Measurements from ENCODE around the gene CALHM2. TPM values are rescaled to one million over a fixed set of nuclear protein-coding genes. Genes with fewer than 3 reads are reported as not detected.

CALHM2 gene
- total and polyA plus RNA-seq, 2 experiments from 2014 or later: 3.2 to 7.9 TPM

DNA sequence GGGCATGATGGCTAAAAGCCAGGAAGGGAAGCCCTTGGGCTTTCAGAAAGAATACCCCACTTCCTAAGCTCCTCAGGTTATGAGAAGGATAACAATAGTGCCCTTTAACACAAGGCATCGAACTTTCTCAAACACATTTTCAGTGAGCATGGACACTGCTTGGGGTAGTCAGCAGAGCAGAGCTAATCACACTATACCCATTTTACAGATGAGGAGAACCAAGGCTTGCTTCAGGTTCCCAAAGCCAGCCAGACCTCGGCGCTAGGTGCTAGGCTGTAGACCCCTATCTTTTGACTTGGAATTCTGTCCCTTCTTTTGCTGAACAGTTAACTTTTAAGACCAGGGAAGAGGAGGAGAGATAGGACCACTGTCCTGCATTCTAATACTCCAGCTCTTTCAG lies 43.2 kb upstream of the CALHM2 start:
- Histone ChIP-seq H3K9me2 (replicated peaks; ENCODE audit: insufficient read depth) (no peaks in the 10 kb centered on the region), H4K20me1 (ENCODE audit: insufficient read depth, poor library complexity, severe bottlenecking) (no peaks in the 10 kb centered on the region), H3K36me3 (replicated peaks; ENCODE audit: insufficient read depth, low read depth) (no peaks in the 10 kb centered on the region), H3K4me1 (ENCODE audit: insufficient read depth) (peaks cover 21% of the 10 kb centered on the region), H3K4me2 (no peak overlapping the region), H2AFZ (no peak overlapping the region), H3K27me3 (peaks cover 30% of the 10 kb centered on the region), H3K9me3 (ENCODE audit: low read depth) (no peaks in the 10 kb centered on the region), H3K27ac (no peak overlapping the region), H3K79me2 (no peaks in the 10 kb centered on the region), H3K4me3 (no peak overlapping the region)
- TF ChIP-seq EZH2phosphoT487 (IDR thresholded peaks at IDR 0.05; ENCODE audit: low read depth, severe bottlenecking, unreplicated experiment) (no peak), EZH2 (IDR thresholded peaks at IDR 0.05; ENCODE audit: borderline replicate concordance) (no peak)
- TF ChIP-seq, protein P1, sequence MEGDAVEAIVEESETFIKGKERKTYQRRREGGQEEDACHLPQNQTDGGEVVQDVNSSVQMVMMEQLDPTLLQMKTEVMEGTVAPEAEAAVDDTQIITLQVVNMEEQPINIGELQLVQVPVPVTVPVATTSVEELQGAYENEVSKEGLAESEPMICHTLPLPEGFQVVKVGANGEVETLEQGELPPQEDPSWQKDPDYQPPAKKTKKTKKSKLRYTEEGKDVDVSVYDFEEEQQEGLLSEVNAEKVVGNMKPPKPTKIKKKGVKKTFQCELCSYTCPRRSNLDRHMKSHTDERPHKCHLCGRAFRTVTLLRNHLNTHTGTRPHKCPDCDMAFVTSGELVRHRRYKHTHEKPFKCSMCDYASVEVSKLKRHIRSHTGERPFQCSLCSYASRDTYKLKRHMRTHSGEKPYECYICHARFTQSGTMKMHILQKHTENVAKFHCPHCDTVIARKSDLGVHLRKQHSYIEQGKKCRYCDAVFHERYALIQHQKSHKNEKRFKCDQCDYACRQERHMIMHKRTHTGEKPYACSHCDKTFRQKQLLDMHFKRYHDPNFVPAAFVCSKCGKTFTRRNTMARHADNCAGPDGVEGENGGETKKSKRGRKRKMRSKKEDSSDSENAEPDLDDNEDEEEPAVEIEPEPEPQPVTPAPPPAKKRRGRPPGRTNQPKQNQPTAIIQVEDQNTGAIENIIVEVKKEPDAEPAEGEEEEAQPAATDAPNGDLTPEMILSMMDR (IDR thresholded peaks at IDR 0.05; ENCODE audit: poor library complexity): no peak
- 97% methylated on average over 3 of the region's 3 CpGs for WGBS (ENCODE audit: low lambda C conversion rate, missing lambda C conversion rate)
- no peak for DNase-seq (ENCODE audit: low spot score)

DNA sequence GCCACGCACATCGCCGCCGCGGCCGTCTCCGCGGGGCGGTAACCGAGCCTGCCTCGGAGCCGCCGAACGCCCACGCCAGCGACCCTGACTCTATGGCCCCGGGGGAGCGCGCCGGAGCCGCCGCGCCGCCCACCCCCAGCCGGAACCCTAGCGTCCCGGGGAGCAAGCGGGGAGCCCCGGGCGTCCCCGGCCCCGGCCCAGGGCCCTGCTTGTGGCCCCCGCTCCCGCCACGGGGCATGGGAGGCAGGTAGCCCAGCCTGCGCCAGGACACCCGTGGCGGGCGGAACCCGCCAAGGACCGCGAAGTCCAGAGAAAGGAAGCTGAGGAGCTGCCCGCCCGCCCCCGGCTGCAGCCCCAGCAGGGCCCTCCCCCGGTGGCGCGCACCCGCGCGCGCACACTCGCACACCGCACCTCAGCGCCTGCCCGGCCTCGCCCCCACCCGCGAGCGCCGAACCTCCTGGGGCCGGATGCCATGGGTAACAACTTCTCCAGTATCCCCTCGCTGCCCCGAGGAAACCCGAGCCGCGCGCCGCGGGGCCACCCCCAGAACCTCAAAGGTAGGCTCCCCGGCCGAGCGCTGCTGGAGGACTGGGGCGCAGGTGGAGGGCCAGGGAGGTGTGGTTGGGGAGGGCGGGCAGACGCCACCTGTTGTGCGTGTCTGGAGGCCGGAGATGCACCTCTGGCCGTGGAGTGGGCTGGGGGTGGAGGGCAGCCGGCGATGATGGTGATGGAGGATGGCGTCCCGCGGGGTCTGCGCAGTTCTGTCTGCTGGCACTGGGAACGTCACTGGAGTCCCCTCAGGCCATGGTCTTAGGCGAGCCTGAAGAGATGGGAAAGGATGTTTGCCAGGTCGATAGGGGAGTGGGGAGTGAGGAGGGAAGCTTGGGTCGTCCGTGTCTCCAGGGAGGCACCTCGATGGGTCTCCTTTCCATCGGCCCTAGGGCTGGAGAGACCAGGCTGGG lies 42.0 kb upstream of the CALHM2 start:
- DNase-seq (ENCODE audit: low spot score): peak; percentile 41
- peak overlapping the region; percentile 71 for H2AFZ ChIP-seq
- H3K27me3 ChIP-seq: peaks cover 30% of the 10 kb centered on the region
- H3K27ac ChIP-seq: no peak overlapping the region
- peak overlapping the region; percentile 83 for H3K4me3 ChIP-seq
- no peaks in the 10 kb centered on the region for H4K20me1 ChIP-seq (ENCODE audit: insufficient read depth, poor library complexity, severe bottlenecking)
- peaks cover 21% of the 10 kb centered on the region for H3K4me1 ChIP-seq (ENCODE audit: insufficient read depth)
- WGBS (ENCODE audit: low lambda C conversion rate, missing lambda C conversion rate): 4% methylated on average over 27 of the region's 92 CpGs
- H3K4me2 ChIP-seq: peak overlapping the region; percentile 99
- TF ChIP-seq EZH2 (IDR thresholded peaks at IDR 0.05; ENCODE audit: borderline replicate concordance) (no peak), EZH2phosphoT487 (IDR thresholded peaks at IDR 0.05; ENCODE audit: low read depth, severe bottlenecking, unreplicated experiment) (no peak)
- TF ChIP-seq, protein P1 (IDR thresholded peaks at IDR 0.05; ENCODE audit: poor library complexity): no peak
- H3K79me2 ChIP-seq: no peaks in the 10 kb centered on the region
- no peaks in the 10 kb centered on the region for H3K36me3 ChIP-seq (replicated peaks; ENCODE audit: insufficient read depth, low read depth)
- no peaks in the 10 kb centered on the region for H3K9me2 ChIP-seq (replicated peaks; ENCODE audit: insufficient read depth)
- no peaks in the 10 kb centered on the region for H3K9me3 ChIP-seq (ENCODE audit: low read depth)

DNA sequence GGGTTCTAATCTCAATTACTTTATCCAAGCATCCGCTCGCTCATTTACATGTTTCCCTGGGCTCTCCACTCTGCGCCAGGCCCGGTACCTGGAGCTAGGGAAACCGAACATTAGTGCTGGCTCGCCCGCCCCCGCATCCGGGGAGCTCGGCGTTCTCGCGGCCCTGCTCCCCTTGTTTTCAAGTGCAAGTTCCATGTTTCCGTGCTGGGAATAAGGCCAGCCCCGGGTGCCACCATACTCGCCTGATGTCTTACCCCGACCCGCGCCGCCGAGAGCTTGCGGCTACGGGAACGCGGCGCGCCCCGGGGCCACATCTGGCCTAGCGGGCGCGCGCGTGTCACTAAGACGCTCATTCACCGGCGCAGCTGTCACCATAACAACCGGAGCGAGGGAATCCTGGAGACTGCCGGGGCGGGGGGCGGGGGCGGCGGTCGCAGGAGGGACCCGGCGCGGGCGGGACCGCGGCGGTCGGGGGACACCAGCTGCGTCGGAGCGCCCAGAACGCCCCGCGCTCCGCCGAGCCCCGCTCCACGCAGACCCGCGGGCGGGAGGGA lies 41.3 kb upstream of the CALHM2 start, which contains the start of gene NEURL1:
Gene NEURL1 (plus strand): TSS at position 344 of the 554 bp plus-strand sequence. CDS start 683 bp downstream, outside the sequence.
- TF ChIP-seq EZH2phosphoT487 (IDR thresholded peaks at IDR 0.05; ENCODE audit: low read depth, severe bottlenecking, unreplicated experiment): no peak
- TF ChIP-seq EZH2 (IDR thresholded peaks at IDR 0.05; ENCODE audit: borderline replicate concordance): no peak
- TF ChIP-seq, protein P1 (IDR thresholded peaks at IDR 0.05; ENCODE audit: poor library complexity): no peak
- H2AFZ ChIP-seq: peak within 1 kb of the TSS; percentile 71
- no peaks in the 10 kb centered on the region for H3K9me3 ChIP-seq (ENCODE audit: low read depth)
- H3K9me2 ChIP-seq (replicated peaks; ENCODE audit: insufficient read depth): no peaks in the 10 kb centered on the region
- H3K27ac ChIP-seq: peak within 1 kb of the TSS; percentile 58
- WGBS (ENCODE audit: low lambda C conversion rate, missing lambda C conversion rate): 7% methylated on average over 38 of the region's 65 CpGs
- H3K36me3 ChIP-seq (replicated peaks; ENCODE audit: insufficient read depth, low read depth): no peaks in the 10 kb centered on the region
- peak within 1 kb of the TSS; percentile 99 for H3K4me2 ChIP-seq
- H3K79me2 ChIP-seq: no peaks in the 10 kb centered on the region
- peak; percentile 61 for DNase-seq (ENCODE audit: low spot score)
- peaks cover 21% of the 10 kb centered on the region for H3K4me1 ChIP-seq (ENCODE audit: insufficient read depth)
- H3K4me3 ChIP-seq: peak within 1 kb of the TSS; percentile 83
- peaks cover 30% of the 10 kb centered on the region for H3K27me3 ChIP-seq
- H4K20me1 ChIP-seq (ENCODE audit: insufficient read depth, poor library complexity, severe bottlenecking): no peaks in the 10 kb centered on the region
